GM12878 (cell line): ENCODE results near the gene KMT2E. TPM values are rescaled to one million over a fixed set of nuclear protein-coding genes. Genes with fewer than 3 reads are reported as not detected.

Experiments
- ATAC-seq: fragments of 200-7000 bp; cut with Tn5 transposase; 3 replicates; pipeline ENCODE4 v1.9.1; 2020; ENCODE audit warnings: mild to moderate bottlenecking, moderate library complexity
- BruUV-seq: library from RNA; stranded (reverse); fragments of 400-500 nt; replicated peaks from 2 replicates; lab custom pipeline; 2021; lab: Mats Ljungman, UMichigan
- CTCF ChIA-PET: fragments of 300-600 bp; sonication (Branson Sonifier 250); formaldehyde crosslinking; extraction: SDS; loops from one replicate; lab custom pipeline; 2021; ENCODE audit warnings: inconsistent platforms; lab: Yijun Ruan, JAX
- POLR2A ChIA-PET: fragments of 350-600 bp; formaldehyde crosslinking; extraction: SDS; loops from one replicate; lab custom pipeline; 2021; ENCODE audit warnings: inconsistent platforms; lab: Charles Lee
- RAD21 ChIA-PET: fragments of 300-600 bp; sonication (Branson Sonifier 250); formaldehyde crosslinking; loops from one replicate; lab custom pipeline; 2023; ENCODE audit warnings: antibody characterized with exemption; ENCODE audit not compliant: unreplicated experiment; lab: Charles Lee
- SMC1A ChIA-PET: fragments of 300-600 bp; sonication (Branson Sonifier 250); formaldehyde crosslinking; loops from one replicate; lab custom pipeline; 2023; ENCODE audit not compliant: unreplicated experiment, uncharacterized antibody; lab: Charles Lee
- DNase-seq: peaks from one replicate; pipeline ENCODE4 v3.0.0-alpha.2; 2011; ENCODE audit warnings: low read depth, low spot score
- FAIRE-seq: peaks from 3 replicates; lab custom pipeline; 2011; peaks lifted over from hg19 to GRCh38; lab: Jason Lieb, UNC
- H2AFZ ChIP-seq: 2 replicates; pipeline ENCODE4 v1.6.0; 2011; ENCODE audit warnings: low read depth, low read length, control low read depth; ENCODE audit not compliant: control insufficient read depth
- H3K27ac ChIP-seq: 2 replicates; pipeline ENCODE4 v1.5.1; 2011; ENCODE audit warnings: control low read depth; ENCODE audit not compliant: control insufficient read depth, insufficient read depth
- H3K27me3 ChIP-seq, 2 experiments: replicated peaks in 1 of 2; 2 replicates each; pipeline versions ENCODE4 v1.6.0 to v1.6.1; 2011; ENCODE audit warnings: low read length in 1 of 2; ENCODE audit not compliant: control insufficient read depth in 2 of 2, insufficient read depth in 2 of 2
- H3K36me3 ChIP-seq, 2 experiments: 2 replicates each; pipeline ENCODE4 v1.5.1; 2011; ENCODE audit warnings: low read length in 1 of 2; ENCODE audit not compliant: control insufficient read depth in 2 of 2, insufficient read depth in 2 of 2
- H3K4me1 ChIP-seq: 2 replicates; pipeline ENCODE4 v1.6.1; 2011; ENCODE audit warnings: mild to moderate bottlenecking, low read length, moderate library complexity, mixed read lengths; ENCODE audit not compliant: control insufficient read depth, insufficient read depth
- H3K4me2 ChIP-seq: 2 replicates; pipeline ENCODE4 v1.6.0; 2011; ENCODE audit warnings: control low read depth; ENCODE audit not compliant: control insufficient read depth, insufficient read depth
- H3K4me3 ChIP-seq: fragments of 200-600 bp; sonication (generic); 2 replicates; pipeline ENCODE4 v1.5.1; 2016
- H3K79me2 ChIP-seq: 2 replicates; pipeline ENCODE4 v1.6.0; 2011; ENCODE audit warnings: low read length; ENCODE audit not compliant: control insufficient read depth, insufficient read depth
- H3K9ac ChIP-seq: 2 replicates; pipeline ENCODE4 v1.8.0; 2011; ENCODE audit warnings: low read length, control low read depth, mixed read lengths; ENCODE audit not compliant: control insufficient read depth, insufficient read depth
- H3K9me3 ChIP-seq: replicated peaks from 3 replicates; pipeline ENCODE4 v1.5.1; 2011; ENCODE audit warnings: mild to moderate bottlenecking, low read length; ENCODE audit not compliant: control insufficient read depth, insufficient read depth
- H4K20me1 ChIP-seq: 2 replicates; pipeline ENCODE4 v1.6.0; 2011; ENCODE audit not compliant: control insufficient read depth, insufficient read depth
- IRF4 ChIP-seq: IDR thresholded peaks from 2 replicates; pipeline ENCODE4 v1.6.1; 2011; ENCODE audit warnings: low read depth, low read length
- NFXL1 ChIP-seq: fragments of 450-650 bp; IDR thresholded peaks from 2 replicates; pipeline ENCODE4 v1.6.1; 2017; ENCODE audit warnings: antibody characterized with exemption, mild to moderate bottlenecking, borderline replicate concordance
- SIX5 ChIP-seq: IDR thresholded peaks from 2 replicates; pipeline ENCODE4 v1.6.1; 2011; ENCODE audit warnings: mild to moderate bottlenecking, low read depth, low read length, moderate library complexity; ENCODE audit not compliant: severe bottlenecking
- SUZ12 ChIP-seq: fragments of 200-600 bp; sonication (generic); IDR thresholded peaks from one replicate; pipeline ENCODE4 v1.6.1; 2018; ENCODE audit warnings: antibody characterized with exemption, mild to moderate bottlenecking; ENCODE audit not compliant: unreplicated experiment
- WGBS: methylation state at CpG from one replicate; pipeline ENCODE4 v1.1.6; 2016; ENCODE audit warnings: low lambda C conversion rate; ENCODE audit not compliant: insufficient replicate concordance, insufficient coverage; ENCODE audit errors: missing lambda C conversion rate; 5-methylcytosine and 5-hydroxymethylcytosine counted together
- in situ Hi-C: fragments of 300-500 bp; cut with MboI; formaldehyde crosslinking; loops from 9 replicates; pipeline ENCODE4 v1.14.3; 2018; ENCODE audit warnings: mixed read lengths
- intact Hi-C: fragments of 100-400 bp; cut with micrococcal nuclease; formaldehyde crosslinking; loops from one replicate; pipeline ENCODE4 v1.14.2; 2022; ENCODE audit not compliant: unreplicated experiment
- polyA plus RNA-seq, 11 experiments: library from polyadenylated mRNA; depleted of rRNA in 4 of 11; unstranded in 6 of 11; stranded (reverse) in 5 of 11; fragments of >200 nt; fragmentation: Nextera tagmentation in 4 of 11; fragmentation: Illumina TruSeq in 1 of 11; extraction: Ambion mirVana in 4 of 11; extraction: Trizol in 1 of 11; gene quantifications; 1 replicate in 1 of 11; 2 replicates in 10 of 11; pipeline versions ENCODE4 v1.2.1 to v1.2.3, GENCODE V29; 2011 to 2016; ENCODE audit warnings: inconsistent platforms in 2 of 11, missing spikeins in 2 of 11, low read depth in 1 of 11
- total RNA-seq, 4 experiments: library from RNA; depleted of rRNA in 3 of 4; stranded (reverse); fragments of >200 nt in 3 of 4; fragmentation: Illumina TruSeq in 1 of 4; extraction: Trizol in 1 of 4; gene quantifications; 2 replicates each; pipeline versions ENCODE4 v1.2.1 to v1.2.3, GENCODE V29; 2013 to 2021
- TF ChIP-seq, protein P1 (sequence below): IDR thresholded peaks from 2 replicates; pipeline ENCODE4 v1.6.1; 2011; ENCODE audit warnings: low read depth, low read length, improper control_type of control experiment, borderline replicate concordance
- TF ChIP-seq, protein P2 (sequence below): IDR thresholded peaks from 2 replicates; pipeline ENCODE4 v1.6.1; 2012; ENCODE audit warnings: low read depth, low read length, improper control_type of control experiment

Gene KMT2E
- total and polyA plus RNA-seq, 10 of the 15 experiments (the other 5 are each of a cell fraction or from before 2014, with no cell fraction given): 13.2 to 68.1 (median 34.1) TPM

- FAIRE-seq (no peak), DNase-seq (no peak), ATAC-seq (no peak)
- no peak overlapping the region for H3K27ac ChIP-seq
- no TSS peak for BruUV-seq
- WGBS: 94% methylated on average over 8 of the region's 8 CpGs
- H3K4me3 ChIP-seq: no peak overlapping the region
- POLR2A ChIA-PET: no interaction called here
- no peaks in the 10 kb centered on the region for H3K9me3 ChIP-seq
- CTCF ChIA-PET: interaction anchor here (1.0 to 1.4 kb wide), 2 partner anchors 8 to 14 kb away, joined by 3 read pairs; no protein-coding TSS in a partner anchor
- SMC1A ChIA-PET: interaction anchor here (0.6 to 2.0 kb wide), 6 partner anchors 18 to 307 kb away, joined by 3 to 6 read pairs (median 3); no protein-coding TSS in a partner anchor
- H3K9ac ChIP-seq: no peak overlapping the region
- in situ Hi-C loops (no loop called here), intact Hi-C loops (no loop called here)
- H3K4me2 ChIP-seq: no peak overlapping the region
- no peaks in the 10 kb centered on the region for H4K20me1 ChIP-seq
- RAD21 ChIA-PET: interaction anchor here (1.2 to 1.7 kb wide), 2 partner anchors 141 to 200 kb away, joined by 4 to 6 read pairs; no protein-coding TSS in a partner anchor
- TF ChIP-seq, protein P1, sequence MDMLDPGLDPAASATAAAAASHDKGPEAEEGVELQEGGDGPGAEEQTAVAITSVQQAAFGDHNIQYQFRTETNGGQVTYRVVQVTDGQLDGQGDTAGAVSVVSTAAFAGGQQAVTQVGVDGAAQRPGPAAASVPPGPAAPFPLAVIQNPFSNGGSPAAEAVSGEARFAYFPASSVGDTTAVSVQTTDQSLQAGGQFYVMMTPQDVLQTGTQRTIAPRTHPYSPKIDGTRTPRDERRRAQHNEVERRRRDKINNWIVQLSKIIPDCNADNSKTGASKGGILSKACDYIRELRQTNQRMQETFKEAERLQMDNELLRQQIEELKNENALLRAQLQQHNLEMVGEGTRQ: no peak
- TF ChIP-seq SUZ12 (no peak), IRF4 (no peak), NFXL1 (no peak), SIX5 (no peak)
- TF ChIP-seq, protein P2, sequence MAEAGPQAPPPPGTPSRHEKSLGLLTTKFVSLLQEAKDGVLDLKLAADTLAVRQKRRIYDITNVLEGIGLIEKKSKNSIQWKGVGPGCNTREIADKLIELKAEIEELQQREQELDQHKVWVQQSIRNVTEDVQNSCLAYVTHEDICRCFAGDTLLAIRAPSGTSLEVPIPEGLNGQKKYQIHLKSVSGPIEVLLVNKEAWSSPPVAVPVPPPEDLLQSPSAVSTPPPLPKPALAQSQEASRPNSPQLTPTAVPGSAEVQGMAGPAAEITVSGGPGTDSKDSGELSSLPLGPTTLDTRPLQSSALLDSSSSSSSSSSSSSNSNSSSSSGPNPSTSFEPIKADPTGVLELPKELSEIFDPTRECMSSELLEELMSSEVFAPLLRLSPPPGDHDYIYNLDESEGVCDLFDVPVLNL: no peak
- no peaks in the 10 kb centered on the region for H3K27me3 ChIP-seq
- peaks cover 9% of the 10 kb centered on the region for H3K4me1 ChIP-seq
- H3K36me3 ChIP-seq: peaks cover 2 to 12% of the 10 kb centered on the region in 2 experiments; a peak in 3 of 4 replicates
- H3K79me2 ChIP-seq: no peaks in the 10 kb centered on the region
- H2AFZ ChIP-seq: no peak overlapping the region
These were observed 108.6 kb downstream of the KMT2E start for GRCh38 chr7:105122619-105123018.
